Activated gamma-delta T cell (primary cell): ENCODE results near the gene P3H2.

ENCODE experiments used
- DNase-seq: peaks from one replicate; lab custom pipeline; 2025; lab: John Stamatoyannopoulos, UW

P3H2 gene

GRCh38 chr3:190017521-190018288 lies 103.0 kb downstream of the P3H2 start:
- DNase-seq = no peak

- DNase-seq = no peak
Observed at GRCh38 chr3:190016966-190017365, 103.7 kb downstream of the P3H2 start.

GRCh38 chr3:190014940-190015339 lies 105.8 kb downstream of the P3H2 start:
- DNase-seq = no peak

- DNase-seq = no peak
Observed at GRCh38 chr3:190013943-190014924, 106.5 kb downstream of the P3H2 start.

GRCh38 chr3:190012784-190013183 lies 107.9 kb downstream of the P3H2 start:
- no peak for DNase-seq

DNA sequence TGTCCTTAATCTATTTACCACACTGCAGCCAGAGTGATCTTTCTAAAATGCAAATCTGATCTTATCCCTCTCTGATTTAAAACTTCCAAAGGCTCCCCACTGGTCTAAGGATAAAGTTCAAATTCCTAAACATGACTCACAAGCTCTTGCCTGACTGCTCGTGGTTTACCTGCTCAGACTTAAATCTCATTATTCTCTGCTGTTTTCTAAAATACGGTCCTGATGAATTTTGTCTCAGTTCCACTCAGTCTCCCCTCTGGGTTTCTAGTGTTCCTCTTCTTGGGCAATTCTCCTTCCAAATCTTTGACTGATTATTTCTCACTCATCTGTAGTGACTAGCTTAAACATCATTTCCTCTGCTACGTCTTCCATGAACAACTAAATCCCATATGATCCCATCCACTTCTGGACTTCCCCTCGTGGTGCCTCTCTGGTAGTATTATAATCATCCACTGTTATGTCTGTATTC lies 108.3 kb downstream of the P3H2 start:
- no peak for DNase-seq

GRCh38 chr3:190010486-190010885 lies 110.2 kb downstream of the P3H2 start:
- no peak for DNase-seq

DNA sequence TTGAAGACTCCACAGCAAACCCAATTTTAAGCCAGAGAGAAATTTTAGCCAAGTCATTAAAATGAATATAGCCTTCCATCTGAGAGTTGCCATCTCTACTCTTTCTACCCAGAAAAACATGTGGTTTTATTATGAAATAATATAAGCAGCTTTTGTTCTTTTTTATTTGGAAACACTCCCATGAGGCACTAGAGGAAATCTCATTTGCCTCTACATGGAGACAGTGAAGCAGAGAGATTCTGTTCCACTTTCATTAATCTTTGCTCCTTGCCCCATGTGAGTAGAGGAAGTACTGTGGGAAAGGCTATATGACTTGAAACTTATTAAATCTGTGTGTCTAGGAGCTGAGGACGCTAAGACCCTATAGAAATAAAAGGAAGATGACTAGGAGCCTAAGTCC lies 111.1 kb downstream of the P3H2 start:
- no peak for DNase-seq

DNA sequence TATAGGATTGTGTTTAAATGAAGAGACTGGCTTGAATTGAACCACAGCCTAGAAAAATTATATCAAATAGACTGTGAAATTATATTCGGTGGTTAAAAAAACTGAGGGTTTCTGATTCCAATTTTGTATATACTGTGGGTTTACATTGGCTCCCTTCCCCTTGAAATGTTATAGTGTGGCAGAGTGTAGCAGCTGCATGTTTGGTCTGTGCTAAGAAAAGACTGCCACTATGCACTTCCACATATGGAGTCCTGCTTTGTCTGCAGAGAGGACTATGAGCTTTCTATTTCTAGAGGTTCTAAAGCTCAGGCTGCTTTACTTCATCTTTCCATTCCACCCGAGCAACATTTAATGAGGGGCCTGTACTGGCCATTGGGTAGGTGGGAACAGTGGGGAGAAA lies 112.3 kb downstream of the P3H2 start:
- no peak for DNase-seq

- DNase-seq = no peak
Observed at GRCh38 chr3:190005343-190006113, 115.2 kb downstream of the P3H2 start.

DNA sequence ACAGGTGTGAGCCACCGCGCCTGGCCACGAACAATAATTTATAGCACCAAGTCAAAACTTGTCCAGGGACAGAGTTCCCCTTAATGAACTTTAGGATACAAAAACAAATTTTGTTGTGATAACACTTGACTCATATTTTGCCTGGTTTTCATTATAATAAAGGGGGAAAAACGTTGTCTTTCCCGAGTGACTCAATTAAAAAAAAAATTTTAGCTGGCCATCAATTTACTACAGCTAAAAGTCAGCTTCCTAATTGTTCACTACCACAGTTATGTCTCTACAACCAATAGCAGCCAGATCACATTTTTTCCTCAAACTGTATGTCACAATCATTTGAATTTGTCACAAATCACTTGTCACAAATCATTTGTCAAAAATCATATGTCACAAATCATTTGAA lies 116.0 kb downstream of the P3H2 start:
- no peak for DNase-seq

GRCh38 chr3:190003681-190004123 lies 117.0 kb downstream of the P3H2 start:
- no peak for DNase-seq

DNA sequence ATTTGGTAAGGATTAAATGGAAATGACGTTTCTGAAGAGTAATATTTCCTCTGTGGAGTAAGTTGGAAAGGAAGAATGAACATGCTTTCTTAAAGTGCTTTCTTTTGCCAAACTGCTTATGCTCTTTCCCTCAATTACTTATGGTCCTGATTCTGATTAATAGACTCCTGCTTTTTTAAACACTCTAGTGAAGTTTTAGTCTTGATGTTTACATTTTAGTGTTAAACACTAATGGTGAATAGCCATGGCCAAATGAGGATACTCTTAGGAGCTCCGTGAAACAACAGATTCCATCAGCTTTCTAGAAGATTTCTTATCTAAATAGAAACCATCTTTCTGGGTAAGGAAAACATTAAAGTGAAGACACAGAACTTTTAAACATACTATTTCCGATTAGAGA lies 117.6 kb downstream of the P3H2 start:
- no peak for DNase-seq

- no peak for DNase-seq
Observed at GRCh38 chr3:190001426-190001825, 119.3 kb downstream of the P3H2 start.

- no peak for DNase-seq
Observed at GRCh38 chr3:190000861-190001196, 119.9 kb downstream of the P3H2 start.

DNA sequence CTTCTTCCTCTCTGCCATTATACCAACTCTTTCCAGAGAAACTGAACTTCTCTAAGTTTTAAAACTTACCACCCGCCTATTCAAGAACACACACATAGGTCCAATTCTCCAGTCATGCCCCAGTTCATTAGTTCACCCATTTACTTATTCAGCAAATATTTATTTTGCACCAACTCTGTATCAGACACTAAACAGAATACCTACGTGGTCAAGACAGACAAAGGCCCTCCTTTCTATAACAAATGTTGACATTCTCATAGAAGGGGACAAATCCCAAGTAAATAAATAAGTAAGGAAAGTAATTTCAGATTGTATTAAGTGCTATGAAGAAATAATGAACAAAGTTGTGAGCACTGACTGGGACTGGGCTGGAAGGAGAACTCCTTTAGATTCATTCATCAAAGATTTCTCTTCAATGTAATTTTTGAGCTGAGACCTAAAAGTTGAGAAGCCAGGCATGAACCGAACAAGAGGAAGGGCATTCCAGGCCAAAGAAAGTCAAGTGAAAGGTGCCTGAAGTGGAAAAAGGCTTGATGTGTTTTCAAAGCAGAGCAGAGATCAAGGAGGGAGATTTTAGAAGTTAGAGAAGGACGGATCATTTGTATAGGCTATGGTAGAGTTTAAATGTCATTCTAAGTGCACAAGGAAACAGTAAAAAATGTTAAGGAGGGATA lies 120.4 kb downstream of the P3H2 start:
- no peak for DNase-seq

GRCh38 chr3:189999718-190000117 lies 121.0 kb downstream of the P3H2 start:
- DNase-seq = no peak

DNA sequence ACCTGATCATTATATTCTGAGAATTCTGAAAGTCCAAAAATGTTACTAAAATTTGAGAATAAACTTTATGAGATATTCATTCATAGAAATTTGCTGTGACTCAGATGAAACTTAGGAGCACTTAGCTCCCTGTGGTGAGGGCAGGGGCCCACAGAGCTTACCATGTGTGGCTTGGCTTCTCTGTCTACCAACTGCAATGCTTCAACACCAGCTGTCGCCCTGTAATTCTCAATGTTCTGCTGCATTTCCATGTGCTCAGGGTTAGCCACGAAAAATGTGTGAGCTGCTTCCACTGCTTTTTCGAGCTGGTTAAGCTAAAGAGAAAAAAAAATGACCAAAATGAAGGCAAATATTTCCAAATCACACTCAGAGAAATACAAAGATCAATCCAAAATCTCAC lies 125.6 kb downstream of the P3H2 start:
- no peak for DNase-seq

GRCh38 chr3:189990826-189991225 lies 129.9 kb downstream of the P3H2 start:
- DNase-seq = no peak

DNA sequence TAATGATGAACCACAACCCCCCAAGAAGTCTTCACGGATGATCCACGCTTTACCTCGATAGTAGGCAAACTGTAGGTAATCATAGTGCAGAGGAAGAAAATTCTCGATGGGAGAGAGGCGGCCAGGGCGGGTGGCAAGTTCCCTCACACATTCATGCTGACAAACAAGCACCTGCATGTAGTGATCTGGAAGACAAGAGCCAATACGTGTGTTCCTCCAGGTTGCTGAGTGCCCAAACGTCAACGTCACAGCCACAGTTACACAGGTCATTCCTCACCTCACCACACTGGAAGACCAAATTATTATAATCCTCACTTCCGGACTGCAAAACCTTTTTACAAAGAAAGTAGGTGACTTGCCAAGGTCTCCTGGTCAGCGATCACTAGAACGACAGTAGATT lies 131.8 kb downstream of the P3H2 start:
- no peak for DNase-seq

DNA sequence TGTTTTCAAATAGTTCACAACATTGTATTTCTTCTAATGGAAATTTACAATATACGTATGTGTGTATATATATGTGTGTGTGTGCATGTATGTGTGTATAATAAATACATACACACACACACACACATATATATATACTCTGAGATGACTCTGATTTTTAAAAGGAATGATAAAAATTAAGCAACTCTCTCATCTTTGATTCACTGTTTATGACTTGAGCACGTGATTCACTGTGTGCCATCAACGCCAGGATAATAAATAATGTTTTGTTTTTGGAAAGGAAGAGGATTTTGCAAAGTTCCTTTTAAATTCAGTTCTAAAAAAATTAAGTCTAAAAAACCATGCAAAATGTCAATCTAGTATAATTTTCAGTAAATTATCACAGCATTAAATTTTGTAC lies 132.4 kb downstream of the P3H2 start:
- no peak for DNase-seq

- DNase-seq = no peak
Observed at GRCh38 chr3:189985948-189986347, 134.7 kb downstream of the P3H2 start.
